SK-N-SH (cell line): ENCODE results near the gene ANKRD2. TPM values are rescaled to one million over a fixed set of nuclear protein-coding genes. Genes with fewer than 3 reads are reported as not detected.

Experiments
- CTCF ChIA-PET: fragments of 300-600, 350-600 bp; formaldehyde crosslinking; extraction: SDS; loops from one replicate; lab custom pipeline; 2021; lab: Yijun Ruan, JAX
- POLR2A ChIA-PET: fragments of 350-600 bp; sonication (Branson Sonifier 250); formaldehyde crosslinking; extraction: SDS; loops from one replicate; lab custom pipeline; 2020; ENCODE audit warnings: antibody characterized with exemption, inconsistent platforms; lab: Yijun Ruan, JAX
- DNase-seq: peaks from one replicate; pipeline ENCODE4 v3.0.0; 2012
- H2AFZ ChIP-seq: fragments of 200-600 bp; sonication (generic); 2 replicates; pipeline ENCODE4 v1.8.1; 2016; ENCODE audit warnings: antibody characterized with exemption, mild to moderate bottlenecking, low read depth
- H3F3A ChIP-seq: fragments of 200-600 bp; sonication (generic); replicated peaks from 2 replicates; pipeline ENCODE3; 2016; ENCODE audit warnings: antibody characterized with exemption, mild to moderate bottlenecking; ENCODE audit not compliant: insufficient read depth
- H3K27ac ChIP-seq, 2 experiments: fragments of 200-500 bp in 1 of 2; fragments of 200-600 bp in 1 of 2; sonication (Bioruptor generic) in 1 of 2; sonication (generic), shearing (Covaris generic) in 1 of 2; 2 replicates each; pipeline versions ENCODE4 v1.5.1 to v1.6.1; 2014 to 2016; ENCODE audit warnings: low read depth in 2 of 2, inconsistent platforms in 1 of 2, low read length in 1 of 2, mild to moderate bottlenecking in 1 of 2, mixed read lengths in 1 of 2
- H3K27me3 ChIP-seq: fragments of 200-600 bp; sonication (generic), shearing (Covaris generic); 2 replicates; pipeline ENCODE4 v1.6.1; 2016; ENCODE audit warnings: mixed run types; ENCODE audit not compliant: insufficient read depth
- H3K36me3 ChIP-seq, 2 experiments: fragments of 200-500 bp in 1 of 2; fragments of 200-600 bp in 1 of 2; sonication (Bioruptor generic) in 1 of 2; sonication (generic) in 1 of 2; replicated peaks in 1 of 2; 2 replicates each; pipeline versions ENCODE3 to v1.5.1; 2014 to 2016; ENCODE audit warnings: low read length in 1 of 2, mild to moderate bottlenecking in 1 of 2; ENCODE audit not compliant: insufficient read depth in 2 of 2, control insufficient read depth in 1 of 2
- H3K4me1 ChIP-seq, 2 experiments: fragments of 200-500 bp in 1 of 2; fragments of 200-600 bp in 1 of 2; sonication (Bioruptor generic) in 1 of 2; sonication (generic), shearing (Covaris generic) in 1 of 2; 2 replicates each; pipeline versions ENCODE4 v1.5.1 to v1.6.1; 2014 to 2016; ENCODE audit warnings: low read depth in 1 of 2, low read length in 1 of 2, mixed run types in 1 of 2; ENCODE audit not compliant: insufficient read depth in 2 of 2, control insufficient read depth in 1 of 2
- H3K4me2 ChIP-seq: fragments of 200-600 bp; sonication (generic), shearing (Covaris generic); 2 replicates; pipeline ENCODE4 v1.6.1; 2017; ENCODE audit warnings: mixed run types
- H3K4me3 ChIP-seq, 2 experiments: fragments of 200-500 bp in 1 of 2; fragments of 200-600 bp in 1 of 2; sonication (Bioruptor generic) in 1 of 2; sonication (generic), shearing (Covaris generic) in 1 of 2; 2 replicates each; pipeline versions ENCODE4 v1.5.1 to v1.8.1; 2014 to 2016; ENCODE audit warnings: low read depth in 2 of 2, inconsistent platforms in 1 of 2, low read length in 1 of 2, mild to moderate bottlenecking in 1 of 2, mixed read lengths in 1 of 2, moderate library complexity in 1 of 2
- H3K79me2 ChIP-seq: fragments of 200-600 bp; sonication (generic); 2 replicates; pipeline ENCODE4 v1.8.1; 2017; ENCODE audit warnings: mild to moderate bottlenecking; ENCODE audit not compliant: insufficient read depth
- H3K9ac ChIP-seq: fragments of 200-600 bp; sonication (generic); 2 replicates; pipeline ENCODE4 v1.6.1; 2017; ENCODE audit warnings: mixed run types
- H3K9me2 ChIP-seq: fragments of 200-600 bp; sonication (generic); 2 replicates; pipeline ENCODE4 v1.6.1; 2017; ENCODE audit warnings: mixed run types
- H3K9me3 ChIP-seq: fragments of 200-600 bp; sonication (generic); 2 replicates; pipeline ENCODE4 v1.6.1; 2017; ENCODE audit warnings: mixed run types, mild to moderate bottlenecking, moderate library complexity
- H4K20me1 ChIP-seq: fragments of 200-600 bp; sonication (generic); 2 replicates; pipeline ENCODE4 v1.6.1; 2017; ENCODE audit warnings: mild to moderate bottlenecking, mixed run types; ENCODE audit not compliant: insufficient read depth
- EZH2phosphoT487 ChIP-seq: fragments of 200-600 bp; sonication (generic); IDR thresholded peaks from 2 replicates; pipeline ENCODE4 v1.6.1; 2017; ENCODE audit warnings: low read depth, mixed run types, mild to moderate bottlenecking, antibody characterized with exemption, moderate library complexity, borderline replicate concordance
- GATA2 ChIP-seq: sonication (generic); formaldehyde crosslinking; IDR thresholded peaks from 2 replicates; pipeline ENCODE4 v1.5.0; 2020; ENCODE audit warnings: mild to moderate bottlenecking, missing genetic modification reagents
- MXI1 ChIP-seq: IDR thresholded peaks from 2 replicates; pipeline ENCODE4 v1.6.1; 2012; ENCODE audit warnings: mild to moderate bottlenecking, low read depth, low read length, improper control_type of control experiment
- NRF1 ChIP-seq: IDR thresholded peaks from 2 replicates; pipeline ENCODE4 v1.6.1; 2012; ENCODE audit warnings: low read depth, mild to moderate bottlenecking, low read length
- POLR2AphosphoS5 ChIP-seq: IDR thresholded peaks from 2 replicates; pipeline ENCODE4 v1.6.1; 2012; ENCODE audit warnings: low read depth, low read length
- RAD21 ChIP-seq: IDR thresholded peaks from 2 replicates; pipeline ENCODE4 v1.6.1; 2012; ENCODE audit warnings: mild to moderate bottlenecking, low read length
- RCOR1 ChIP-seq: fragments of 150-350 bp; IDR thresholded peaks from 2 replicates; pipeline ENCODE4 v1.6.1; 2017; ENCODE audit warnings: antibody characterized with exemption, low read length
- SIN3A ChIP-seq: IDR thresholded peaks from 2 replicates; pipeline ENCODE4 v1.6.1; 2012; ENCODE audit warnings: low read depth, mild to moderate bottlenecking, low read length, moderate library complexity, borderline replicate concordance
- SMC3 ChIP-seq: IDR thresholded peaks from 2 replicates; pipeline ENCODE4 v1.6.1; 2012; ENCODE audit warnings: low read depth, low read length, improper control_type of control experiment
- TCF12 ChIP-seq: IDR thresholded peaks from 2 replicates; pipeline ENCODE4 v1.4.0; 2012
- WGBS: methylation state at CpG from one replicate; pipeline ENCODE4 v1.1.6; 2017; ENCODE audit warnings: low lambda C conversion rate; 5-methylcytosine and 5-hydroxymethylcytosine counted together
- polyA plus RNA-seq, 3 experiments: library from polyadenylated mRNA; depleted of rRNA; stranded (reverse); fragments of >200 nt; gene quantifications; 2 replicates each; pipeline ENCODE4 v1.2.3, GENCODE V29; 2012
- TF ChIP-seq, protein P1 (sequence below): IDR thresholded peaks from 2 replicates; pipeline ENCODE4 v1.4.0; 2012; ENCODE audit warnings: low read depth, borderline replicate concordance
- TF ChIP-seq, protein P2 (sequence below): fragments of 200-600 bp; sonication (generic); IDR thresholded peaks from 2 replicates; pipeline ENCODE4 v1.6.1; 2017; ENCODE audit warnings: antibody characterized with exemption, mild to moderate bottlenecking, moderate library complexity

The ANKRD2 gene
- polyA plus RNA-seq, 1 of the 3 experiments (the other 2 are of a cell fraction): 0.72 TPM

- H3K27me3 ChIP-seq: no peaks in the 10 kb centered on the region
- no peak overlapping the region for H3K4me3 ChIP-seq
- no peak for DNase-seq
- H2AFZ ChIP-seq: no peak overlapping the region
- no peaks in the 10 kb centered on the region for H4K20me1 ChIP-seq
- H3K4me1 ChIP-seq: no peaks in the 10 kb centered on the region; a peak in 1 of 4 replicates
- 0 out of 2 replicates have a peak, but pooled peaks cover 3% of the 10 kb centered on the region for H3K79me2 ChIP-seq
- no peaks in the 10 kb centered on the region for H3K9me3 ChIP-seq
- H3F3A ChIP-seq: no peaks in the 10 kb centered on the region
- H3K4me2 ChIP-seq: no peak overlapping the region
- ChIA-PET CTCF (interaction anchor here (0.8 to 1.6 kb wide), 3 partner anchors 12 to 144 kb away, joined by 3 to 4 read pairs (median 4); no protein-coding TSS in a partner anchor), POLR2A (no interaction called here)
- H3K9ac ChIP-seq: no peak overlapping the region
- WGBS: 96% methylated on average over 4 of the region's 4 CpGs
- peaks cover 0 to 5% of the 10 kb centered on the region in 2 experiments for H3K36me3 ChIP-seq
- TF ChIP-seq POLR2AphosphoS5 (no peak), NRF1 (no peak), RCOR1 (no peak), TCF12 (no peak), SMC3 (no peak)
- H3K9me2 ChIP-seq: no peaks in the 10 kb centered on the region
- H3K27ac ChIP-seq: no peak overlapping the region
Observed at GRCh38 chr10:97564776-97565175, 7.8 kb upstream of the ANKRD2 start.

DNA sequence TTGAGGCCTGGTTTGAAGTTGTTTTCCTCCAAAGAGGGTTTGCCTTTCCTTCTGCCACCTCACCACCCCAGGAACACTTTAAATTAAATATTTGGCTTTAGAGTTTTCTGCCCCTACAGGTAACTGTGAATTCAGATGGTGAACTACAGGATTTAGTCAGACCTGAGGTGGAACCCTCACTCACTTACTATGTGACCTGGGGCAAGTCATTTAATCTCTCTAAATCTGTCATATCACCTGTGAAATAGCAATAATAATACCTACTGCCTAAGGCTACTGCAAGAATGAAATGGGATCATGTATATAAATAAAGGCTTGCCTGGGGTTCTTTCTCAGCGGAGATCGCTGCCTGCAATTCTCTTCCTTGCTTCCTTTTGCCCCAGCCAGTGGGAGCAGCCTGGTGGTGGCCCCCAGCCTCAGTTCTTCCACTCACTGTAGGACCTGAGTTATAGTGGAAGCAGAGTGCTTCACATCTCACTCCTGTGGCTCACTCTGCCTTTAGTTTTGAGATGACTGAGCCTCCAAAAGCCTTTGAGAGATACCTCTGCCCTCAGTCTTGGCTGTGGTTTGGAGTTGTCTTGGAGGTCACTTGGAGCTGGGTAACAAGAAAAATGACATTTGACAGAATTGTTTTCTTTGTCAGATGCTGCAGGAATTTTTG is 6.1 kb upstream of the ANKRD2 start:
- Histone ChIP-seq H3K79me2 (no peaks in the 10 kb centered on the region), H3K9me3 (no peaks in the 10 kb centered on the region), H3K36me3 (peaks cover 0 to 6% of the 10 kb centered on the region in 2 experiments), H3K9ac (no peak overlapping the region), H3F3A (no peaks in the 10 kb centered on the region), H4K20me1 (no peaks in the 10 kb centered on the region), H3K9me2 (no peaks in the 10 kb centered on the region), H2AFZ (no peak overlapping the region), H3K4me1 (peaks cover 0 to 16% of the 10 kb centered on the region in 2 experiments; a peak in 1 of 4 replicates), H3K4me2 (no peak overlapping the region), H3K27me3 (no peaks in the 10 kb centered on the region), H3K27ac (no peak overlapping the region)
- no peak for DNase-seq
- ChIA-PET POLR2A (no interaction called here), CTCF (no interaction called here)
- 100% methylated on average over 2 of the region's 2 CpGs for WGBS
- TF ChIP-seq, protein P1, sequence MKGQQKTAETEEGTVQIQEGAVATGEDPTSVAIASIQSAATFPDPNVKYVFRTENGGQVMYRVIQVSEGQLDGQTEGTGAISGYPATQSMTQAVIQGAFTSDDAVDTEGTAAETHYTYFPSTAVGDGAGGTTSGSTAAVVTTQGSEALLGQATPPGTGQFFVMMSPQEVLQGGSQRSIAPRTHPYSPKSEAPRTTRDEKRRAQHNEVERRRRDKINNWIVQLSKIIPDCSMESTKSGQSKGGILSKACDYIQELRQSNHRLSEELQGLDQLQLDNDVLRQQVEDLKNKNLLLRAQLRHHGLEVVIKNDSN: no peak
- TF ChIP-seq SIN3A: no peak
- TF ChIP-seq EZH2phosphoT487: no peak
- no peak for TF ChIP-seq GATA2 (CRISPR knock-in tag)
- TF ChIP-seq RAD21: no peak
- TF ChIP-seq, protein P2, sequence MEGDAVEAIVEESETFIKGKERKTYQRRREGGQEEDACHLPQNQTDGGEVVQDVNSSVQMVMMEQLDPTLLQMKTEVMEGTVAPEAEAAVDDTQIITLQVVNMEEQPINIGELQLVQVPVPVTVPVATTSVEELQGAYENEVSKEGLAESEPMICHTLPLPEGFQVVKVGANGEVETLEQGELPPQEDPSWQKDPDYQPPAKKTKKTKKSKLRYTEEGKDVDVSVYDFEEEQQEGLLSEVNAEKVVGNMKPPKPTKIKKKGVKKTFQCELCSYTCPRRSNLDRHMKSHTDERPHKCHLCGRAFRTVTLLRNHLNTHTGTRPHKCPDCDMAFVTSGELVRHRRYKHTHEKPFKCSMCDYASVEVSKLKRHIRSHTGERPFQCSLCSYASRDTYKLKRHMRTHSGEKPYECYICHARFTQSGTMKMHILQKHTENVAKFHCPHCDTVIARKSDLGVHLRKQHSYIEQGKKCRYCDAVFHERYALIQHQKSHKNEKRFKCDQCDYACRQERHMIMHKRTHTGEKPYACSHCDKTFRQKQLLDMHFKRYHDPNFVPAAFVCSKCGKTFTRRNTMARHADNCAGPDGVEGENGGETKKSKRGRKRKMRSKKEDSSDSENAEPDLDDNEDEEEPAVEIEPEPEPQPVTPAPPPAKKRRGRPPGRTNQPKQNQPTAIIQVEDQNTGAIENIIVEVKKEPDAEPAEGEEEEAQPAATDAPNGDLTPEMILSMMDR: no peak
- TF ChIP-seq MXI1: no peak
- TF ChIP-seq TCF12: no peak
- TF ChIP-seq RCOR1: no peak
- TF ChIP-seq, all 33 proteins: peak for 0
- H3K4me3 ChIP-seq: no peak overlapping the region
